ENCODE measurements around the gene APOM.

Gene APOM

GRCh38 chr6:31655349-31656237 is at the start of gene APOM:
Gene APOM, plus strand, starts transcription at chr6:31655894. Its CDS starts 73 bp downstream, at chr6:31655967.
- DNase-seq (ENCODE audit: low read depth) = no peak

- no peak for DNase-seq (ENCODE audit: low read depth)
Observed at GRCh38 chr6:31607317-31607716, 48.4 kb upstream of the APOM start.

GRCh38 chr6:31609519-31610406 is 45.9 kb upstream of the APOM start:
- no peak for DNase-seq (ENCODE audit: low read depth)

- no peak for DNase-seq (ENCODE audit: low read depth)
Observed at GRCh38 chr6:31610968-31611367, 44.7 kb upstream of the APOM start.

GRCh38 chr6:31614075-31614619 is 41.5 kb upstream of the APOM start:
- no peak for DNase-seq (ENCODE audit: low read depth)

- DNase-seq (ENCODE audit: low read depth) = no peak
Observed at GRCh38 chr6:31614684-31615578, 40.8 kb upstream of the APOM start, which contains the start of gene AIF1. Gene AIF1, plus strand, starts transcription at chr6:31615234. Its CDS starts 96 bp downstream, at chr6:31615330.

GRCh38 chr6:31615748-31616147 is 39.9 kb upstream of the APOM start:
- DNase-seq (ENCODE audit: low read depth) = peak; percentile 27

- no peak for DNase-seq (ENCODE audit: low read depth)
Observed at GRCh38 chr6:31617010-31617409, 38.7 kb upstream of the APOM start.

GRCh38 chr6:31619805-31620585 is 35.7 kb upstream of the APOM start:
- peak; percentile 95 for DNase-seq (ENCODE audit: low read depth)

- DNase-seq (ENCODE audit: low read depth) = peak; percentile 93
Observed at GRCh38 chr6:31620586-31621319, 34.9 kb upstream of the APOM start, which contains the start of gene PRRC2A. Gene PRRC2A, plus strand, starts transcription at chr6:31620715. Its CDS starts 2,075 bp downstream, at chr6:31622790.

GRCh38 chr6:31621320-31621939 is 34.3 kb upstream of the APOM start:
- no peak for DNase-seq (ENCODE audit: low read depth)

- no peak for DNase-seq (ENCODE audit: low read depth)
Observed at GRCh38 chr6:31621991-31622390, 33.7 kb upstream of the APOM start.

GRCh38 chr6:31622684-31623091 is 33.0 kb upstream of the APOM start:
- DNase-seq (ENCODE audit: low read depth) = no peak

- no peak for DNase-seq (ENCODE audit: low read depth)
Observed at GRCh38 chr6:31624070-31624469, 31.6 kb upstream of the APOM start.

GRCh38 chr6:31626952-31627351 is 28.7 kb upstream of the APOM start:
- DNase-seq (ENCODE audit: low read depth) = no peak

GRCh38 chr6:31627690-31628287 is 27.9 kb upstream of the APOM start:
- DNase-seq (ENCODE audit: low read depth) = no peak

GRCh38 chr6:31629014-31629413 is 26.7 kb upstream of the APOM start:
- DNase-seq (ENCODE audit: low read depth) = no peak

- no peak for DNase-seq (ENCODE audit: low read depth)
Observed at GRCh38 chr6:31630177-31630934, 25.3 kb upstream of the APOM start.

Data from activated T-cell treated with anti-CD3 and anti-CD28 coated beads for 48 hours (primary cell).